Myocyte (in vitro differentiated cells): ENCODE results near the gene KCNH8. TPM values are rescaled to one million over a fixed set of nuclear protein-coding genes. Genes with fewer than 3 reads are reported as not detected.

Experiments
- microRNA-seq: library from miRNA; unstranded; fragments of <30 nt; microRNA quantifications from one replicate; pipeline ENCODE4, GENCODE V29; 2016
- total RNA-seq: library from RNA; depleted of rRNA; stranded (reverse); fragments of >200 nt; gene quantifications from 2 replicates; pipeline ENCODE4 v1.2.3, GENCODE V29; 2014

The KCNH8 gene
- total RNA-seq, 1 donor from 2014 or later = not detected

Small RNA genes lying within 50 kb of the gene (microRNA-seq; reads per million reads assigned to microRNA genes)
- gene MIR4791 = not detected
